Endothelial cell (in vitro differentiated cells): Measurements from ENCODE around the gene ZNF408. TPM values are rescaled to one million over a fixed set of nuclear protein-coding genes. Genes with fewer than 3 reads are reported as not detected.

Experiments
- DNase-seq: peaks from one replicate; pipeline ENCODE4 v3.0.0; 2021; ENCODE audit warnings: low spot score
- H3K27ac Mint-ChIP-seq: one replicate; pipeline ENCODE4 v1.8.0; 2021; ENCODE audit warnings: mixed read lengths, inconsistent platforms; ENCODE audit not compliant: unreplicated experiment
- H3K27me3 Mint-ChIP-seq: one replicate; pipeline ENCODE4 v1.8.0; 2021; ENCODE audit warnings: mild to moderate bottlenecking, moderate library complexity, mixed read lengths, inconsistent platforms; ENCODE audit not compliant: unreplicated experiment
- H3K36me3 Mint-ChIP-seq: one replicate; pipeline ENCODE4 v1.8.0; 2021; ENCODE audit warnings: mild to moderate bottlenecking, low read depth, mixed read lengths, inconsistent platforms; ENCODE audit not compliant: unreplicated experiment
- H3K4me1 Mint-ChIP-seq: one replicate; pipeline ENCODE4 v1.8.0; 2021; ENCODE audit warnings: mild to moderate bottlenecking, mixed read lengths, inconsistent platforms; ENCODE audit not compliant: unreplicated experiment
- H3K4me3 Mint-ChIP-seq: one replicate; pipeline ENCODE4 v1.8.0; 2021; ENCODE audit warnings: mild to moderate bottlenecking, mixed read lengths, inconsistent platforms; ENCODE audit not compliant: unreplicated experiment
- H3K9me3 Mint-ChIP-seq: one replicate; pipeline ENCODE4 v1.8.0; 2021; ENCODE audit warnings: mixed read lengths, inconsistent platforms; ENCODE audit not compliant: unreplicated experiment
- long read RNA-seq: library from polyadenylated mRNA; unstranded; transcript quantifications from one replicate; pipeline ENCODE4 v2.0.0, GENCODE V29; 2020; ENCODE audit not compliant: unreplicated experiment
- total RNA-seq: library from RNA; stranded (reverse); fragmentation: NEBNext Ultra II Directional; extraction: Animal tissue kit (Norgen Biotek cat#: 25700); gene quantifications from one replicate; pipeline ENCODE4 v1.2.1, GENCODE V29; 2021; ENCODE audit not compliant: unreplicated experiment
- TF ChIP-seq, protein P1 (sequence below): fragments of 200-600 bp; sonication (generic); IDR thresholded peaks from one replicate; pipeline ENCODE4 v1.5.0; 2021; ENCODE audit warnings: antibody characterized with exemption; ENCODE audit not compliant: unreplicated experiment

ZNF408 gene
- 23.2 TPM for total RNA-seq
- long read RNA-seq, transcript ZNF408-201 (5 exons, 2,442 nt) = major isoform, 15 of 19 reads
- long read RNA-seq, partial matches to known transcripts = 0 of 19 reads
- long read RNA-seq, other reads (novel, unspliced or antisense) = 4 of 19 reads

DNA sequence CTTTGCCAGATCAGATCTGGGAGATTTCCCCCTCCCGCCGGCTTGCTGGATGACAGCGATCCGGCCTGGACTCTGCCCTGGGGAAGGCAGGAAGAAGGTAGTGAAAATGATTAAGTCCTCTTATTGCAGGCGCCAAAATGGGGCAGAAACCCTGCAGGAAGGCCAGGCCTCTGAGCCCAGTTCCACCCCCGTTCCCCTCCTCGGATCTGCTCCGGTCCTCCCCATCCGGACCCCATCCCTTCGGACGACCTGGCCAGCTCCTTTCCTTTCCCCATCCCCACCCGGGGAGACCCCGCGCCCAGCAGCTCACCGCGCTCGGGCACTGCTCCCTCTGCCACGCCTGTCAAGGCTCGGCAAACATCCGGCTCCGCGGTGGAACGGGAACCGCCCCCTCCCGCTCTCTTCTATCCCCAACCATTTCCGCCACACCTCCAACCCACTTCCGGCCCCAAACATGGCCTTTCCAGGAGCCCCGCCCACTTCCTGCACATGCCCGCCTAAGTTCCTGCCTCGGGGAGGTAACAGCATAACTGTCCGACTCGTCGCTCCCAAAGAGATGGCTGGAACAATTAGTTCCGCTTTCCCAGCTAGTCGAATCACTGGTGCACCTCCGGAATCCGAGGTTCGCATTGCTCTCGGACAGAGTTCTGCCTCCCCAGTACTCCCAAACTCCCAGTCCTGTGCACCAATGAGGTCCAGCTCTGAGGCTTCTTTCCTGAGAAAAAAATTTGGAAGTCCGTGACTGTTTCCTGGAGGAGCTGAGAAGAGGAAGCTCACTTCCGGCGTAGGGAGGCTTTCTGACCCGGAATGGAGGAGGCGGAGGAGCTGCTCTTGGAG is at the start of gene ZNF408, which contains the start of gene ARHGAP1:
Gene ZNF408 (plus strand): TSS at position 791 of the 837 bp plus-strand sequence. CDS start 17 bp downstream, at position 808.
Gene ARHGAP1 (minus strand): TSS at position 379 of the 837 bp plus-strand sequence. CDS start 4,512 bp downstream, outside the sequence.
- peak within 1 kb of the TSS; percentile 98 for H3K27ac Mint-ChIP-seq
- TF ChIP-seq, protein P1, sequence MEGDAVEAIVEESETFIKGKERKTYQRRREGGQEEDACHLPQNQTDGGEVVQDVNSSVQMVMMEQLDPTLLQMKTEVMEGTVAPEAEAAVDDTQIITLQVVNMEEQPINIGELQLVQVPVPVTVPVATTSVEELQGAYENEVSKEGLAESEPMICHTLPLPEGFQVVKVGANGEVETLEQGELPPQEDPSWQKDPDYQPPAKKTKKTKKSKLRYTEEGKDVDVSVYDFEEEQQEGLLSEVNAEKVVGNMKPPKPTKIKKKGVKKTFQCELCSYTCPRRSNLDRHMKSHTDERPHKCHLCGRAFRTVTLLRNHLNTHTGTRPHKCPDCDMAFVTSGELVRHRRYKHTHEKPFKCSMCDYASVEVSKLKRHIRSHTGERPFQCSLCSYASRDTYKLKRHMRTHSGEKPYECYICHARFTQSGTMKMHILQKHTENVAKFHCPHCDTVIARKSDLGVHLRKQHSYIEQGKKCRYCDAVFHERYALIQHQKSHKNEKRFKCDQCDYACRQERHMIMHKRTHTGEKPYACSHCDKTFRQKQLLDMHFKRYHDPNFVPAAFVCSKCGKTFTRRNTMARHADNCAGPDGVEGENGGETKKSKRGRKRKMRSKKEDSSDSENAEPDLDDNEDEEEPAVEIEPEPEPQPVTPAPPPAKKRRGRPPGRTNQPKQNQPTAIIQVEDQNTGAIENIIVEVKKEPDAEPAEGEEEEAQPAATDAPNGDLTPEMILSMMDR = no peak
- peaks cover 34% of the 10 kb centered on the region for H3K36me3 Mint-ChIP-seq
- peak within 1 kb of the TSS; percentile 98 for H3K4me3 Mint-ChIP-seq
- DNase-seq = peak; percentile 94
- no peaks in the 10 kb centered on the region for H3K9me3 Mint-ChIP-seq
- peaks cover 18% of the 10 kb centered on the region for H3K27me3 Mint-ChIP-seq
- H3K4me1 Mint-ChIP-seq = peaks cover 30% of the 10 kb centered on the region

DNA sequence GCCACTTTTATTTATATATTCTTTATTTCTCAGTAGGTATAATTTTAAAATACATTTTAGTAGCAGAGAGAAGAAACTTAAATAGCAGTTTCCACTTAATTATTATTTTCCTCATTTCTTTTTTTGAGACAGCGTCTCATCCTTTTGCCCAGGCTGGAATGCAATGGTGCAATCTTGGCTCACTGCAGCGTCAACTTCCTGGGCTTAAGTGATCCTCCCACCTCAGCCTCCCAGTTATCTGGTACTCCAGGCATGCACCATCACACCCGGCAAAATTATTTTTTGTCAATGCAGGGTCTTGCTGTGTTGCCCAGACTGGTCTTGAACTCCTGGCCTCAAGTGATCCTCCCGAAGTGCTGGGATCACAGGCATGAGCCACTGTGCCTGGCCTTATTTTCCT is 45.2 kb upstream of the ZNF408 start:
- H3K27me3 Mint-ChIP-seq = no peaks in the 10 kb centered on the region
- TF ChIP-seq, protein P1 = no peak
- no peak overlapping the region for H3K4me3 Mint-ChIP-seq
- DNase-seq = no peak
- peaks cover 34% of the 10 kb centered on the region for H3K36me3 Mint-ChIP-seq
- H3K27ac Mint-ChIP-seq = no peak overlapping the region
- H3K9me3 Mint-ChIP-seq = no peaks in the 10 kb centered on the region
- H3K4me1 Mint-ChIP-seq = no peaks in the 10 kb centered on the region

DNA sequence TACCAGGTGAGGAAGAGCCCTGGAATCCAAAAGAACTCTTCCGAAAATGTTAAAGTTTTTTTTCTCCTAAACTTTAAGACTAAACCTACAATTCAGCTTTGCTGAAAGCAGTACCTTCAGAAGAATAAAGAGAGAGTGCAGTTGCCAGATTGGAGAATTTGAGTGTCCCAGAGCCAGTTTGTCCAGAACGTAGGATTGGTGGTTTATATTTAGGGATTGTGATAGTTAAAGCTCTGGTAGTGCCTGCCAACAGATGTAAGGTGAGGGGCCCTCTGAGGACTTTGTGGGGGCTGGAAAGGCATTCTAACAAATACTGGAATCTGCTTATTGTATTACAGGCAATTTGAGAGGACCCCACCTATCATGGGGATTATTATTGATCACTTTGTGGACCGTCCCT is 43.6 kb upstream of the ZNF408 start:
- H3K27ac Mint-ChIP-seq = no peak overlapping the region
- TF ChIP-seq, protein P1 = no peak
- H3K27me3 Mint-ChIP-seq = no peaks in the 10 kb centered on the region
- no peaks in the 10 kb centered on the region for H3K4me1 Mint-ChIP-seq
- H3K4me3 Mint-ChIP-seq = no peak overlapping the region
- no peak for DNase-seq
- no peaks in the 10 kb centered on the region for H3K9me3 Mint-ChIP-seq
- peaks cover 29% of the 10 kb centered on the region for H3K36me3 Mint-ChIP-seq

DNA sequence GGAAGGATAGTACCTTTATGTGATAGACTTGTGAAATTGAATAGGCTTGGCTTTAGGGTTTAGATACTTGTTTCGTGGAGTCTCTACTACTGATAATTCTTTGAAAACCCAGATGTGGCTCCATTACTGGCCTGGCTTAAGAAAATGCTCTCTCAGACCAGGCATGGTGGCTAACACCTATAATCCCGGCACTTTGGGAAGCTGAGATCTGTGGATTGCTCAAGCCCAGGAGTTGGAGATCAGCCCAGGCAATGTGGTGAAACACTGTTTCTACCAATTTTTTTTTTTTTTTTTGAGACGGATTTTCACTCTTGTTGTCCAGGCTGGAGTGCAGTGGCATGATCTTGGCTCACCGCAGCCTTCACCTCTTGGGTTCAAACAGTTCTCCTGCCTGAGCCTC is 42.6 kb upstream of the ZNF408 start:
- no peaks in the 10 kb centered on the region for H3K9me3 Mint-ChIP-seq
- no peak for DNase-seq
- H3K36me3 Mint-ChIP-seq = peaks cover 30% of the 10 kb centered on the region
- no peaks in the 10 kb centered on the region for H3K27me3 Mint-ChIP-seq
- H3K27ac Mint-ChIP-seq = no peak overlapping the region
- H3K4me1 Mint-ChIP-seq = peaks cover 1% of the 10 kb centered on the region
- no peak overlapping the region for H3K4me3 Mint-ChIP-seq
- TF ChIP-seq, protein P1 = no peak

DNA sequence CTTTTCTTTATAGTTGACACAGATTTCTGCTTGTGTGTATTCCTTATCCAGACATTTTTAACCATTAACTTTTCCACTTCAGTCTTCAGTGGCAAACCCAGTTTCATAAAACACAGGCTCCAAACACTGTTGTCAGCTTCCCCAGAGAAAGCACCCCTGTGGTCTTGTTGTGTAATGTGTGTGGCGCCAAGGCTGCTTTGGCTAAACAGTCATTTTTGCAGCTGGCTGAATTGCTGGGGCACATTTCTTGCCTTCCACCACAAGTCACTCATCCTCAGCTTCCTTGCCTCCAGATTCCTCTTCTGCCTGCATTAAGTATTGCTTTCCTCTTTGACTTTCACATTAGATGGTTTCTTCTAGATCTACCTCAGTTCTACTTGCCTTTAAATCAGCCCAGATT is 40.9 kb upstream of the ZNF408 start:
- no peak for DNase-seq
- no peak overlapping the region for H3K27ac Mint-ChIP-seq
- peak overlapping the region; percentile 10 for H3K4me3 Mint-ChIP-seq
- H3K4me1 Mint-ChIP-seq = peaks cover 12% of the 10 kb centered on the region
- peaks cover 36% of the 10 kb centered on the region for H3K36me3 Mint-ChIP-seq
- no peaks in the 10 kb centered on the region for H3K27me3 Mint-ChIP-seq
- TF ChIP-seq, protein P1 = no peak
- no peaks in the 10 kb centered on the region for H3K9me3 Mint-ChIP-seq
